Activated T-helper 17 cell treated with anti-CD3 and anti-CD28 coated beads, Interleukin-2, amount 50 U/mL, for 72 hours (primary cell): ENCODE data around the gene UBR7. TPM values are rescaled to one million over a fixed set of nuclear protein-coding genes. Genes with fewer than 3 reads are reported as not detected.

Experiments
- ATAC-seq: fragments of 150-1000 bp; cut with Tn5 transposase; replicated peaks from 2 replicates; pipeline ENCODE4 v1.10.0; 2021; ENCODE audit warnings: mild to moderate bottlenecking, moderate library complexity
- H3K27ac Mint-ChIP-seq: one replicate; pipeline ENCODE4 v1.8.0; 2022; ENCODE audit warnings: mixed read lengths
- H3K27me3 Mint-ChIP-seq: one replicate; pipeline ENCODE4 v1.8.0; 2022; ENCODE audit warnings: mixed read lengths
- H3K36me3 Mint-ChIP-seq: one replicate; pipeline ENCODE4 v1.8.0; 2022; ENCODE audit warnings: low read depth, mild to moderate bottlenecking, mixed read lengths
- H3K4me1 Mint-ChIP-seq: one replicate; pipeline ENCODE4 v1.8.0; 2022; ENCODE audit warnings: mixed read lengths
- H3K4me3 Mint-ChIP-seq: one replicate; pipeline ENCODE4 v1.8.0; 2022; ENCODE audit warnings: mild to moderate bottlenecking, mixed read lengths
- H3K9me3 Mint-ChIP-seq: one replicate; pipeline ENCODE4 v1.8.0; 2022; ENCODE audit warnings: mixed read lengths
- total RNA-seq, 2 donors: library from RNA; stranded (reverse); gene quantifications; one replicate each; pipeline ENCODE4 v1.2.3, GENCODE V29; 2022

The UBR7 gene
- total RNA-seq, 2 donors from 2014 or later: 33.0 to 37.1 TPM

- H3K27me3 Mint-ChIP-seq: no peaks in the 10 kb centered on the region
- no peak overlapping the region for H3K27ac Mint-ChIP-seq
- H3K4me1 Mint-ChIP-seq: peaks cover 13% of the 10 kb centered on the region
- H3K9me3 Mint-ChIP-seq: no peaks in the 10 kb centered on the region
- H3K4me3 Mint-ChIP-seq: no peak overlapping the region
- no peak for ATAC-seq
- peaks cover 50% of the 10 kb centered on the region for H3K36me3 Mint-ChIP-seq
Observed at GRCh38 chr14:93263416-93263815, 56.4 kb downstream of the UBR7 start.

GRCh38 chr14:93266127-93266526 is 59.1 kb downstream of the UBR7 start:
- ATAC-seq: no peak
- Mint-ChIP-seq H3K4me3 (no peak overlapping the region), H3K36me3 (peaks cover 33% of the 10 kb centered on the region), H3K27me3 (no peaks in the 10 kb centered on the region), H3K4me1 (peaks cover 15% of the 10 kb centered on the region), H3K9me3 (no peaks in the 10 kb centered on the region), H3K27ac (no peak overlapping the region)

GRCh38 chr14:93267149-93267711 is 60.2 kb downstream of the UBR7 start:
- Mint-ChIP-seq H3K27ac (peak overlapping the region; percentile 53), H3K9me3 (no peaks in the 10 kb centered on the region), H3K4me1 (peaks cover 19% of the 10 kb centered on the region), H3K36me3 (peaks cover 29% of the 10 kb centered on the region), H3K4me3 (no peak overlapping the region), H3K27me3 (no peaks in the 10 kb centered on the region)
- no peak for ATAC-seq

GRCh38 chr14:93268406-93268805 is 61.4 kb downstream of the UBR7 start:
- Mint-ChIP-seq H3K27ac (peak overlapping the region; percentile 52), H3K36me3 (peaks cover 20% of the 10 kb centered on the region), H3K27me3 (no peaks in the 10 kb centered on the region), H3K9me3 (no peaks in the 10 kb centered on the region), H3K4me3 (no peak overlapping the region), H3K4me1 (peaks cover 22% of the 10 kb centered on the region)
- no peak for ATAC-seq

- ATAC-seq: peak; percentile 80
- Mint-ChIP-seq H3K27ac (no peak overlapping the region), H3K36me3 (peaks cover 11% of the 10 kb centered on the region), H3K4me3 (no peak overlapping the region), H3K9me3 (no peaks in the 10 kb centered on the region), H3K4me1 (peaks cover 19% of the 10 kb centered on the region), H3K27me3 (no peaks in the 10 kb centered on the region)
Observed at GRCh38 chr14:93269341-93270068, 62.4 kb downstream of the UBR7 start.

GRCh38 chr14:93271111-93271510 is 64.1 kb downstream of the UBR7 start:
- H3K36me3 Mint-ChIP-seq: peaks cover 11% of the 10 kb centered on the region
- peaks cover 19% of the 10 kb centered on the region for H3K4me1 Mint-ChIP-seq
- no peak for ATAC-seq
- H3K27ac Mint-ChIP-seq: peak overlapping the region; percentile 14
- no peaks in the 10 kb centered on the region for H3K9me3 Mint-ChIP-seq
- H3K4me3 Mint-ChIP-seq: no peak overlapping the region
- no peaks in the 10 kb centered on the region for H3K27me3 Mint-ChIP-seq

GRCh38 chr14:93274055-93274806 is 67.2 kb downstream of the UBR7 start:
- no peak overlapping the region for H3K4me3 Mint-ChIP-seq
- H3K36me3 Mint-ChIP-seq: peaks cover 16% of the 10 kb centered on the region
- H3K4me1 Mint-ChIP-seq: peaks cover 10% of the 10 kb centered on the region
- no peak overlapping the region for H3K27ac Mint-ChIP-seq
- H3K9me3 Mint-ChIP-seq: no peaks in the 10 kb centered on the region
- H3K27me3 Mint-ChIP-seq: no peaks in the 10 kb centered on the region
- no peak for ATAC-seq

- no peaks in the 10 kb centered on the region for H3K27me3 Mint-ChIP-seq
- H3K4me3 Mint-ChIP-seq: no peak overlapping the region
- no peak overlapping the region for H3K27ac Mint-ChIP-seq
- peaks cover 13% of the 10 kb centered on the region for H3K36me3 Mint-ChIP-seq
- ATAC-seq: no peak
- peaks cover 7% of the 10 kb centered on the region for H3K4me1 Mint-ChIP-seq
- H3K9me3 Mint-ChIP-seq: no peaks in the 10 kb centered on the region
Observed at GRCh38 chr14:93276031-93276716, 69.1 kb downstream of the UBR7 start.

Other genes starting within 250 kb of the UBR7 start
- 10 to 100 TPM; 32.1 to 48.9 TPM for gene ITPK1, start 91.3 kb upstream of the UBR7 start, total RNA-seq
- 10 to 100 TPM; 21.9 to 25.4 TPM for gene MOAP1, start 22.4 kb upstream of the UBR7 start, total RNA-seq
- gene LYSET, start 21.9 kb upstream of the UBR7 start, total RNA-seq: 10 to 100 TPM; 10.2 to 17.2 TPM
- gene GON7, start 191 bp upstream of the UBR7 start, total RNA-seq: 10 to 100 TPM in 1 of 2 donors, 1 to 10 TPM in 1; 6.1 to 21.8 TPM
- gene BTBD7, start 125.8 kb downstream of the UBR7 start, total RNA-seq: 10 to 100 TPM; 10.1 to 15.9 TPM
- gene COX8C, start 139.9 kb downstream of the UBR7 start, total RNA-seq: not detected
- under 1 TPM in 1 of 2 donors, not detected in 1; 0.05 TPM for gene UNC79, start 223.7 kb downstream of the UBR7 start, total RNA-seq